KBM-7 (cell line): ENCODE data around the gene PTPRT.

Experiments used
- DNase-seq: peaks from one replicate; pipeline ENCODE4 v3.0.0-alpha.2; 2015
- in situ Hi-C: fragments of 300-500 bp; cut with MboI; formaldehyde crosslinking; loops from 2 replicates; pipeline ENCODE4 v1.14.3; 2020; ENCODE audit warnings: low sequenced_read_pairs, low pct_unique_long_range_greater_than_20kb, mixed read lengths

The PTPRT gene

DNA sequence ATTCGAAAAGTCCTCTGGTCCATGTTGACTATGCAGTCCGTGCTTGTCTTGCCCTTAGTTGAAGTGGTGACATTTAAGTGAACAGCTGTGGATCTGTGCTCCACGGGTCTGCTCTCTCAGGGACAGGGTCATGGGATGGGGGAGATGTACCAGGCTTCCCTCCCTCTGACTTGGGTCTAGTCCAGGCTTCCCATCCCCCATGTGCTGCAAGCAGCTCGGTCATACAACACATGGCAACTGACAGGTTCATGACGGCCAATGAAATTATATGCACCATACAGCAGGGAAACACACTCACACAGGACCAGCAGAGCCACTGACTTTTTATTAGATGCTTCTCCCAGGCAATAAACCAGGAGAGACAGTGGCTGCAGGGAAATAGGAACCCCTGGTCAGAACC is 201.4 kb downstream of the PTPRT start:
- DNase-seq: no peak
- in situ Hi-C loops: no loop called here

DNA sequence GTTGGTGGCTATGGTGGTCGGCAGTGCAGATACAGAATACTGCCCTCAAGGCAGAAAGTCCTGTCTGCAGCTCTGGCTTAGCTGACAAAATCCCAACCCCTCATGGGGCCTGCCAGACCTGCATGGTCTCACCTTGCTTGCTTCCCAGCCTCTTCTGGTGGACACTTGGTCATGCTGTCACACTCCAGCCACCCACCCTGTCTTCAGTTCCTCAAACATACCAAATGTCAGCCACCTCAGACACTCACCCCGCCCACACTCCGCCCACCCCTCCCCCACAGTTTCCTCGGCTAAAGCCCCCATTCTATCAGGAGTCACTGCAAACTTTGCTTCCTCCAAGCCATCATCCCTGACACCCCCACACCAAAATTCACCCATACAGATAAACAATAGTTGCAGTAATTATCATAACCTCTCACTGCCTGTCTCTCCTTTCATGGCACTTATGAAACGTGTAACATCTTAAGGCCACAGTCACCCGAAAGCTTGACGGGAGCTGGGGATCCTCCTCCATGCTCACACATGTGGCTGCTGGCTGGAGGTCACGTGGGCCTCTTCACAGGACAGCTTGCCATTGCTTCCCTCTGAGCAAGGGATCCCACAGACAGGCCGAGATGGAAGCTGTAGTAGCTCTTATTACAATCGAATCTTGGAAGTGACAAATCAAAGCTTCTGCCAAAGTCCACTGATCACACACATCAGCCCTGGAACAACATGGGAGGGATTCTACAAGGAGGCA is 202.2 kb downstream of the PTPRT start:
- in situ Hi-C loops: no loop called here
- DNase-seq: no peak

DNA sequence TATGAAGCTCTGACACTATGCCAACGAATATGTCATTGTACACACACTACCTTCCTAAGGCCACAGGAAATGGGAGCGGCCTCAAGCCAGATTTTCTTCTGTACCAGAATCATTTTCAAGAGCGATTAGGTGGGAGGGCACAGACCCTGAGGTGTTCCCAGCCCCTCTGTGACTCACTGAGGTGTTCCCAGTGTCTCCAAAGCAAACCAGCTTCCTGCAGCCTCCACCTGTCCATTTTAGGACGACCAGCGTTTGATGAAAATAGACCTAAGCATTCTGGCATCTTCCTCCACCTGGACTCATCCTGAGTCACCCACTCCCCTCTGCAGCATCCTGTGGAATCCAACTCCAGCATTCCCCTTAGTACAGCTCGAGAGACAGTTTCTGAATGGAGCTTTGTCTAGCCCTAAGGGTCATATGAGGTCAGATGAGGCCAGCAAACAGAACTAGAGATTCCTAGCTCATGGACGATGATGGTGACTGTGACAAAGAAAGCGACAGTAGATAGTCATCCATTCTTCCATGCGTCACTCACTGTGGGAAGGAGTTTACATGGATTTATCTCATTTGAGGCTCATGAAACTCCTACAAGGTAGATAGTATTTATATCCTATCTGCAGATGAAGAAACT is 203.4 kb downstream of the PTPRT start:
- in situ Hi-C loops: no loop called here
- DNase-seq: no peak

DNA sequence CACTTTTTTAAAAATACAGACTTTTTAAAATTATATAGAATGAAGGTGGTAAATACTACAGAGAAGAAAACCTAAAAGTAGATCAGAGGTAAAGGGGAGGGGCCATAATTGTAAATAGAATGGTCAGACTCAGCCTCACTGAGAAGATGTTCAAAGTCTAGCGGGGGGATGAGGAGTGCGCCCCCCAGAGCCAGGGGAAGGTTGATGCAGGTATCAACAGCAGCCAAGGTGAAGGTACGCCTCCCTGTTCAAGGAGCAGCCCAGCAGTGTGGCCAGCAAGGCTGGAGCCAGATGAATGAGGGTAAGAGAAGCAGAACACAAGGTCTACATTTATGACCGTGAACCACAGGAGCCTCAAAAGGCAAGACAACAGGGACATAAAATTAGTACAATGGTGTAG is 204.1 kb downstream of the PTPRT start:
- in situ Hi-C loops: no loop called here

DNA sequence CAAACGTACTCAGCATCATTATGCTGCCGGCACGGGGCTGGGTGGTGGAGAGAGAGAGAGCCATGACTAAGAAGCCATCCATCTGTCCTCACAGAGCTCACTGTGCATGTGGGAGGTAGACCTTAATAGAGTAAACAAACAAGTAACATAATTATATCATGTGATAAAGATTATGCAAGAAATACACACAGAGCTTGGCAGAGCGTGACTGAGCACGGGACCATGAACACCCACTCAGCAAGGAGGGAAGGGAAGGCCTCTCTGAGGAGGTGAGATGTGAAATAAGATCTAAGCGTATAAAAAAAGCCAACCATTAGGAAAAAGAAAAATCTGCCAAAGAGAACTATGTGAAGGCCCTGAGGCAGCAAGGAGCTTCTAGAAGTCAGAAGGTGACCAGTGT is 207.5 kb downstream of the PTPRT start:
- in situ Hi-C loops: no loop called here
- DNase-seq: no peak

More for the DNA sequence above, 204.1 kb downstream of the PTPRT start:
- DNase-seq: no peak

DNA sequence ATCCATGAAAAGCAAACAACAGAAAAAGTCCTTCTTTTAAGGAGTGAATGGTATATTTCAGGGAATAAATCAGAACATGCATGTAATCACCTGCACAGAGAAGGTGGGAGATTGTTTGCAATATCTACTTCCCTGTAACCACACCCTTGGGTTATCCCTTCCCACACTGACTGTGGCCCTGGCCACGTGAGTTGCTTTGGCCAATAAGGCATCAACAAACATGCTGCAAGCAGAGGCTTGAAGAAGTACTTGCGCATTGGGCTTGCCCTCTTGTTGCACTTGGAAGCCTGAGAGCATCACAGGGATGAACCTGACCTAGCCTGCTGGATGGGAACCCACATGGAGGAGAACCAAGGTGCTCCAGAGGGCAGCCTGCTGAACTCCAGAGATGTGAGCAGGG is 208.5 kb downstream of the PTPRT start:
- DNase-seq: no peak
- in situ Hi-C loops: no loop called here

DNA sequence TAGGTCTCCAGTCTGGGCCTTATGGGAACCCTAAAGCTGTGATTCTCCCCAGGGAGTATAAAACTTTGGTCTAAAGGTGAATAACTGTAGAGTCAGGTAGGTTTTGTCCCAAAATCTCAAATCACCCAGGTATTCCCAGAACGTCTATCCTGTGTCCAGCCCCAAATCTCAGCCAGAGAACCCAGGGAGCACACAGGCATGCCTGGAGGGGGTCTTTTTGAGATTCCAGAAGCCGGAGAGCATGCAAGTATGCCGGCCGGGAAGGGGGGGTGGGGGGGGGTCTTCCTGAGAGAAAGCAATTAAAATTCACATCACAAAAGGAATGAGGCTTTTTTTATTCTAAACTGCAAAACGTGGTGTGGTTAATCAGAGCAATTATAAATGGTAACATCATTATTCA is 210.0 kb downstream of the PTPRT start:
- in situ Hi-C loops: no loop called here
- DNase-seq: no peak

DNA sequence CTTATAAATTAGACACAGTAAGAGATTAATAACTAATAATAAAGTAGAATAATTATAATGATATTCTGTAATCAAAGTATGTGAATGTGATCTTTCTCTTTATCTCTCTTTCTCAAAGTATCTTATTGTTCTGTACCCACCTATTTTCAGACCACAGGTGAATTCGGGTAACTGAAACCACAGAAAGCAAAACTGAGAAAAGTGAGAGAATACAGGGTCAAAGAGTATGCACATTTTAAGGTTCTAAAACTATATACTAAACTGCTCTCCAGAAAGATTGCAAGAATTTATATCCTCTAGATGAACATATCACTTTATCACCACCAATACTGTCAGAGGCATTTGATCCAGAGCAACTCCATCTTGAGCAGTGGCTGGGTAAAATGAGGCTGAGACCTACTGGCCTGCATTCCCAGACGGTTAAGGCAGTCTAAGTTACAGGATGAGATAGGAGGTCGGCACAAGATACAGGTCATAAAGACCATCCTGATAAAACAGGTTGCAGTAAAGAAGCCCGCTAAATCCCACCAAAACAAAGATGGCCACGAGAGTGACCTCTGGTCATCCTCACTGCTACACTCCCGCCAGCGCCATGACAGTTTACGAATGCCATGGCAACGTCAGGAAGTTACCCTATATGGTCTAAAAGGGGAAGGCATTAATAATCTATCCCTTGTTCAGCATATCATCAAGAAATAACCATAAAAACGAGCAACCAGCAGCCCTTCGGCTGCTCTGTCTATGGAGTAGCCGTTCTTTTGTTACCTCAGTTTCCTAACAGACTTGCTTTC is 211.3 kb downstream of the PTPRT start:
- no peak for DNase-seq
- in situ Hi-C loops: no loop called here

DNA sequence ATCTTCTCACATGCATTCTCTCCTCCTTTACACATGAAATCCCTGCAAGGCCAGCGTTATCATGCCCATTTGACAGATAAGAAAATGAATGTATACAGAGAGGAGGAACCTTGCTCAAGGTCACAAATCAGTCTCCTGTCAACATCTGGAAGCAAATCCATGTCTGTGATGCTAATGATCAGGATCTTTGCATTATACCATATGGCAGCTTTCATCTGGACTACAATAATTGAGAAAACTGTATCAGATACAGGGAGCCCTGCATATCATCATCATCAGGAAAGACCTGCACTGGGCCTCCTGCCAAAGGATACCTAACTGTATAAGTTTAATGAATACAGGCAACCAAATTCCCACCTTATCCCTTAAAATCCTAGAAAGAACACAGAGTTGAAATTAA is 213.7 kb downstream of the PTPRT start:
- DNase-seq: no peak
- in situ Hi-C loops: no loop called here

DNA sequence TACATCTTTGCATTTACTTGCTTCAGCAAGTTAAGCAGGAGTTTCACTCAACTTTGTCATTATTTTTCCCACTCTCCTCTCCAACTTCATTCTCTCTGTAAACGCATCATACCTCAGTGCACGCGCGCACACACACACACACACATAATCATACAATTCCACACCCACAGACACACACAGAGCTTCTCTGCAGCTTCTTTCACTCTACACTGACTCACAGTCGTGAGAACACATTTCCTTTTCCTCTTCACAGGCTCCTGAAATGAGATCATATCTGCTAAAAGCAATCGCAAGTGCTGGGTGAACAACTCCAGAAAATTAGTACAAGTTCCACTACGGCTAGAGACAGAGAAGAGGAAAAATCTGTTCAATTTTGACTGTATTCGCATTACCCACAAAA is 215.4 kb downstream of the PTPRT start:
- in situ Hi-C loops: no loop called here
- DNase-seq: no peak

DNA sequence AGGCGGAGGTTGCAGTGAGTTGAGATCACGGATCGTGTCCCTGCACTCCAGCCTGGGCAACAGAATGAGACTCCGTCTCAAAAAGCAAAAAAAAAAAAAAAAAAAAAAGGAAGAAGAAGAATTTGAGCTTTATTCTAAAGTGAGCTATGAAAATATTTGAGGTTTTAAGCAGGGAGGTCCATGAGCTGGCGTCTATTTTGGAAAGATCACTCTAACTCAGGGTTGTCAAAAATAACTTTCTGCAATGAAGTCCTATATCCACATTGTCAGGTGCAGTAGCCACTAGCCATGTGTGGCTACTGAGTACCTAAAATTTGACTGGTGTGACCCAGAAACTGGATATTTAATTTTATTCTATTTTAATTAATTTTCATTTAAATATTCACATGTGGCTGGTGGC is 217.1 kb downstream of the PTPRT start:
- in situ Hi-C loops: no loop called here
- no peak for DNase-seq

DNA sequence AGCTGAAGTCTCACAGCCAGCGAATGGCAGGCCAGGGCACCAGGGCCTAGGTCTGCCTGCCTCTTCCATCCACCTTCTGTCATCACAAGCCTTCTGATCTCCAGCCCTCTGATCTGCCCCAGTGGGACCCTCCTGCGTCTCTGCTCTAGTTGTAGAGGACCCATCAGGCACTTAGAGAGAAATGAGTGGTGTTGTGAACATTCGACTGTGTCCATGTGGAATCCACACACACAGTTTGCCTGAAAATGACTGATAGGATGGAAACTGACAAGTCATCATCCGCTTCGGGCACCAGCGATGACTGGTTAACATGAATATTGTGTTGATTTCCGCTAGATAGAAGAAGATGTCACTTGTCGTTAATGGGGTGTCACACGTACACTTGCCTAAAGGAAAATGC is 221.0 kb downstream of the PTPRT start:
- in situ Hi-C loops: no loop called here
- DNase-seq: no peak

DNA sequence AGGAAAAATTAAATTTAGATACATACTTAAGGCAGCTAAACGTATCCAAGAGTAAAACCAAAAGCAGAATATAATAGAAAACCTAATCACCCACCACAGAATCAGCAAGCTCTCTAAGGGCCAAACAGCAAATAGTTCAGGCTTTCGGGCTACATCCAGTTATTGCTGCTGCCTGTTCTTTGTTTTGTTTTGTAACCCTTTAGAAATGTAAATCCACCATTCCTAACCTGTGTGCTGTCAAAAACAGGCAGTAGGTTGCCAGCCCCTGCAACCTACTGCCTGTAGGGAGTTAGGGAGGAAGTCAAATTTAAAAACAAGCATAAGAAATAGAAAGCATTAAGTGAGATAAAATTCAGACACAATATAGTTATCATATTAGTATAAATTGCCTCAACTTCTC is 225.9 kb downstream of the PTPRT start:
- in situ Hi-C loops: no loop called here

DNA sequence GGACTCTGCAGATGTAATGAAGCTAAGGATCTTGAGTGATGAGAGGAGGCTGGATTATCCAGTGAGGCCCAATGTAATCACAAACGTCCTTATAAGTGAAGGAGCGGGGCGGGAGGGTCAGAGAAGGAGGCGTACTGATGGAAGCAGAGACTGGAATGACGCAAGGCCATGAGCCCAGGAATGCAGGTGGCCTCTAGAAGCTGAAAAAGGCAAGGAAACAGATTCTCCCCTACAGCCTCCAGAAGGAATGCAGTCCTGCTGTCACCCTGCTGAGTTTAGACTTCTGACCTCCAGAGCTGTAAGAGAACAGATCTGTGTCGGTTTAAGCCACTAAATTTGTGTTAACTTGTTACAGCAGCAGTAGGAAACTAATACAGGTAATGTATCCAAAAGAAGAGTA is 227.9 kb downstream of the PTPRT start:
- in situ Hi-C loops: no loop called here
- no peak for DNase-seq

More for the DNA sequence above, 225.9 kb downstream of the PTPRT start:
- DNase-seq: no peak

DNA sequence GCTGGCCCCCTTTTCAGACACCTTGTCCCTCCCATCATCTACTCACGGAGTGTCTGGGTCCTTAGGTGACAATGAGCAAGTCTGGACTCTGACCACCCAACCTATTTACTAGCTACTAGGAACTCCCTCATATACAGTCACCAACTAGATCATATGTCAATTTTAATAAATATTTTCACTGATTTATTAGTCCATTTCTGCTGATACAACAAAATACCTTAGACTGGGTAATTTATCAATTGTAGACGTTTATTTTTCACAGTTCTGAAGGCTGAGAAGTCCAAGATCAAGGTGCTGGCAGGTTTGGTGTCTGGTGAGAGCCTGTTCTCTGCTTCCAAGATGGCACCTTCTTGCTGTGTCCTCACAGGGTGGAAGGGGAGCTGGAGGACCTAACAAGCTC is 229.7 kb downstream of the PTPRT start:
- in situ Hi-C loops: no loop called here
- no peak for DNase-seq

DNA sequence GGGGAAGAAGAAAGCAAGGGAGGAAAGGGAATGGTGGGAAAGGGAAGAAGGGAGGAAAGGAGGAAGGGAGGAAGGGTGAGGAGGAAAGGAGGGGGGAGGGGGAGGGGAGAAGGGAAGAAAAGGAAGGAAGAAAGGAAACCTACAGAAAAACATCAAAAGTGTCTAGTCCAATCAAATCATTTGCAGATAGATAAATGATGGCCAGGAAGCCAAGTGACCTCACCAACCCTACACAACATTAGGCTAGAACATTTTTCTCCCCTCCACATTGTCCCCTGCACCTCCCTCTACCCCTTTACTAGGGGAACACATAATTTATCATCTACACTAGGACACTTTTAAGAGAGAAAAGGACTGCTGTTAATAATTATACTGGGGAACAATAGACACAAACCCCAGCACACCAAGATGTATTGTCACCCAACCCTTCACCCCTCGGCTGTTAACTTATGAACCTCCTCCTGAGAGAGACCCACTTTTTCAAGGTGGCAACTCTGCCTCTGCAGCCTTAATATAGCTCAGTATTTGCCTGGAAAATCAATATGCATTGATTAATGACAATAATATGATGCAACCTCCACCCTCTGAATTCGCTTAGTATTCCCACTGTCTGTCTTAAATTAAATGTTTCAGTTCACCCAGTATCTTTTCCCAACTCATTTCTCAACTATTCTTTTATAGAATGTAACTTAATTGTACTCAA is 231.2 kb downstream of the PTPRT start:
- DNase-seq: no peak
- in situ Hi-C loops: no loop called here

DNA sequence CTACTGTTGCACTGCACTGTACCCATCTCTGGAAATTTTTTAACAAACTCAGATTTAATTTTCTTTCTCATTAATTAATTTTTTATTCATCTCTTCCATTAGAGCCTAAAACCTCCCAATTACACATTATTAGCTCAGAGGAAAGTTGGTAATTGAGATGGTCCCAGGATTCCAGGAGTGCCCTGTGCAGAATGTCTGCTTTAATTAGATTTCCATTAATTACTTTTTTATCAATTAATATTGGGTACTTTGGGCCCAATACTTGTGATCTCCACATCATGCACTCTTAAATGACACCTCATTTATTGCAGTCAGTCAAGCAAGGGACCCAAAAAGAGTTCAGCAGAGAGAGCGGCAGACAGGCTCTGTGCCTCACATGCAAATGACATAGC is 232.0 kb downstream of the PTPRT start:
- in situ Hi-C loops: no loop called here
- DNase-seq: no peak

DNA sequence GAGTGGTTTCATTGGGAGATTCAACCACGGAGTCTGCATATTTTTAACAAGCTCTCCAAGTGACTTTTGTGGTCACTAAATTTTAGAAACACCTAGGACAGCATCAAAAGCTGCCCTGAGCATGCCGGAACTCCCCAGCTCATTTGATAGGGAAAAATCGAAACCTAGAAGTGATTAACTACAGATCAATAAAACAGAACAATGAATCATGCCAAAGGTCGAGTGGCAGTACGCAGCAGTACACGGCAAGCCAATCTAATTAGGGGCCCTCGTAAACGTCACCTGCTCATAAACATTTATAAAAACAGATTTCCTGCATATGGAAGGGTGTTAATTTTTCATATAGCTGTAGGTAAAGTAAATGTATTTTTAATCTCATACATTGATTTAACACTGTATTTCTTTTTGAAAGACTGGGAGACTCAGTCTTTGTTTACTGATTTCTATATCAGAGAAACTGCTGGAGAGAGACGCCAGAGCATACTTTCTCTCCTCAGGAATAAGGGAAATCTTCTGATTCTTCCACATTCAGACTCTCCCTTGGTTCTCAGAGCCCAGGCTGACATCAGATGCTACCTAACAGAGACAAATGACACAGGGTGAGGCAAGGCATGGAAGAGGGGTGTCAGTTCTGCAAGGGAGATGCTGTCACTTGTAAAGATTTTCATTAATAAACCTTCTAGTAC is 232.5 kb downstream of the PTPRT start:
- DNase-seq: no peak
- in situ Hi-C loops: no loop called here

DNA sequence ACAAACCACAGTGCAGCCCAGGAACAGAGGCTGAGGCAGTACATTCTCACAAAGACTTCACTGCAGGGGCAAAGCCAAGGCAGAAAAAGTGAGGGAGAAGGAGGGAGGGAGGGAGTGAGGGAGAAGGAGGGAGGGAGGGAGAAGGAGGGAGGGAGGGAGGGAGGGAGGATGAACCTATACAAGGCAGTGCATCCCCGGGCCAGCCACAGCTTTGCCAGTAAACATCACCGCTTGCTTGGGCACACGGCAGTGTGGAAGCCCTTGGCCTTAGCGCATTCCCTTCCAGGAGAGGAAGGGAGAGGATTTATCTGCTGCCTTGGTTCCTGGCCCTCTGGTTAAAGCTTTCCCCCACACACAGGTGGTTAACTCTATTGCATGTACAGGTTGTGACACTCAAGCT is 234.0 kb downstream of the PTPRT start:
- in situ Hi-C loops: no loop called here
- DNase-seq: no peak
